Ectodermal cell (in vitro differentiated cells): ENCODE results near the gene EIF4A2.
A peak's percentile ranks its signal among the peaks of the same experiment; 100 is the strongest.

Experiments
- H3K27ac ChIP-seq: 2 replicates; pipeline ENCODE4 v1.7.0; 2013; ENCODE audit warnings: mild to moderate bottlenecking, low read depth, low read length; ENCODE audit not compliant: insufficient read depth, poor library complexity, severe bottlenecking
- H3K27me3 ChIP-seq: 2 replicates; pipeline ENCODE4 v1.7.0; 2013; ENCODE audit warnings: mild to moderate bottlenecking, low read length; ENCODE audit not compliant: insufficient read depth, control insufficient read depth, poor library complexity, severe bottlenecking
- H3K36me3 ChIP-seq: one replicate; pipeline ENCODE4 v1.7.0; 2013; ENCODE audit warnings: low read length; ENCODE audit not compliant: control insufficient read depth, insufficient read depth
- H3K4me1 ChIP-seq: one replicate; pipeline ENCODE4 v1.7.0; 2013; ENCODE audit warnings: low read length; ENCODE audit not compliant: control insufficient read depth, insufficient read depth
- H3K4me3 ChIP-seq: 2 replicates; pipeline ENCODE4 v1.7.0; 2013; ENCODE audit warnings: low read depth, low read length, control low read depth; ENCODE audit not compliant: insufficient read depth
- H3K9me3 ChIP-seq: 2 replicates; pipeline ENCODE4 v1.7.0; 2013; ENCODE audit warnings: mild to moderate bottlenecking, low read length, moderate library complexity; ENCODE audit not compliant: control insufficient read depth
- WGBS, 2 experiments: methylation state at CpG; one replicate each; pipeline ENCODE4 v1.1.7; 2013; ENCODE audit warnings: missing lambda C conversion rate in 2 of 2; 5-methylcytosine and 5-hydroxymethylcytosine counted together

The EIF4A2 gene

GRCh38 chr3:186759231-186759930 lies 24.0 kb upstream of the EIF4A2 start:
- Histone ChIP-seq H3K4me3 (no peak overlapping the region), H3K27ac (no peak overlapping the region), H3K36me3 (no peaks in the 10 kb centered on the region), H3K27me3 (no peaks in the 10 kb centered on the region), H3K4me1 (no peaks in the 10 kb centered on the region), H3K9me3 (no peaks in the 10 kb centered on the region)
- 84 to 88% methylated on average over 10 of the region's 11 CpGs for WGBS, 2 experiments

- Histone ChIP-seq H3K27me3 (no peaks in the 10 kb centered on the region), H3K4me3 (no peak overlapping the region), H3K36me3 (no peaks in the 10 kb centered on the region), H3K9me3 (no peaks in the 10 kb centered on the region), H3K27ac (no peak overlapping the region), H3K4me1 (no peaks in the 10 kb centered on the region)
- 91 to 92% methylated on average over 10 of the region's 10 CpGs for WGBS, 2 experiments
These were observed 23.1 kb upstream of the EIF4A2 start for GRCh38 chr3:186760141-186760833.

GRCh38 chr3:186760897-186761447 lies 22.4 kb upstream of the EIF4A2 start:
- Histone ChIP-seq H3K9me3 (no peaks in the 10 kb centered on the region), H3K36me3 (no peaks in the 10 kb centered on the region), H3K4me3 (no peak overlapping the region), H3K27ac (no peak overlapping the region), H3K27me3 (no peaks in the 10 kb centered on the region), H3K4me1 (no peaks in the 10 kb centered on the region)
- 93 to 96% methylated on average over 8 of the region's 8 CpGs for WGBS, 2 experiments

GRCh38 chr3:186772281-186772694 lies 11.1 kb upstream of the EIF4A2 start:
- Histone ChIP-seq H3K4me1 (no peaks in the 10 kb centered on the region), H3K27ac (no peak overlapping the region), H3K4me3 (no peak overlapping the region), H3K36me3 (no peaks in the 10 kb centered on the region), H3K9me3 (no peaks in the 10 kb centered on the region), H3K27me3 (no peaks in the 10 kb centered on the region)
- WGBS, 2 experiments, result 91 to 92% methylated on average over 26 of the region's 26 CpGs

GRCh38 chr3:186772701-186773417 lies 10.5 kb upstream of the EIF4A2 start:
- Histone ChIP-seq H3K27ac (no peak overlapping the region), H3K36me3 (no peaks in the 10 kb centered on the region), H3K27me3 (no peaks in the 10 kb centered on the region), H3K4me3 (no peak overlapping the region), H3K4me1 (no peaks in the 10 kb centered on the region), H3K9me3 (no peaks in the 10 kb centered on the region)
- WGBS, 2 experiments, result 87% methylated on average over 28 of the region's 28 CpGs

- 40 to 44% methylated on average over 6 to 8 of the region's 8 CpGs for WGBS, 2 experiments
- Histone ChIP-seq H3K4me1 (no peaks in the 10 kb centered on the region), H3K27me3 (no peaks in the 10 kb centered on the region), H3K36me3 (no peaks in the 10 kb centered on the region), H3K4me3 (no peak overlapping the region), H3K9me3 (no peaks in the 10 kb centered on the region), H3K27ac (no peak overlapping the region)
These were observed 7.4 kb upstream of the EIF4A2 start for GRCh38 chr3:186775999-186776398.

- Histone ChIP-seq H3K4me1 (no peaks in the 10 kb centered on the region), H3K27me3 (no peaks in the 10 kb centered on the region), H3K36me3 (peaks cover 1% of the 10 kb centered on the region), H3K4me3 (no peak overlapping the region), H3K9me3 (no peaks in the 10 kb centered on the region), H3K27ac (no peak overlapping the region)
- WGBS, 2 experiments, result 90 to 91% methylated on average over 5 of the region's 5 CpGs
These were observed 4.2 kb upstream of the EIF4A2 start for GRCh38 chr3:186779204-186779603.

- Histone ChIP-seq H3K4me1 (peaks cover 7% of the 10 kb centered on the region), H3K27me3 (no peaks in the 10 kb centered on the region), H3K4me3 (peak overlapping the region; percentile 100), H3K27ac (peak overlapping the region; percentile 100), H3K9me3 (no peaks in the 10 kb centered on the region), H3K36me3 (peaks cover 35% of the 10 kb centered on the region)
- WGBS, 2 experiments, result 9% methylated on average over 21 of the region's 21 CpGs
These were observed 777 bp upstream of the EIF4A2 start for GRCh38 chr3:186782542-186783057.

- H3K27ac ChIP-seq, result peak overlapping the region; percentile 100
These were observed 546 bp downstream of the EIF4A2 start for GRCh38 chr3:186783731-186784515.

More at GRCh38 chr3:186783731-186784515, 546 bp downstream of the EIF4A2 start:
- Histone ChIP-seq H3K36me3 (peaks cover 47% of the 10 kb centered on the region), H3K4me1 (peaks cover 7% of the 10 kb centered on the region), H3K4me3 (peak overlapping the region; percentile 100), H3K9me3 (no peaks in the 10 kb centered on the region), H3K27me3 (no peaks in the 10 kb centered on the region)
- 0% methylated on average over 56 of the region's 56 CpGs for whole genome bisulfite sequencing, 2 experiments
